Tibial nerve (tissue), 4 donors: Measurements from ENCODE around the gene MEX3D. TPM values are rescaled to one million over a fixed set of nuclear protein-coding genes. Genes with fewer than 3 reads are reported as not detected.

ENCODE experiments used
- DNase-seq, 2 donors: peaks; one replicate each; pipeline ENCODE4 v3.0.0-alpha.2; 2019; ENCODE audit warnings: low spot score in 2 of 2
- H3K27ac ChIP-seq, 4 donors: fragments of 200-600 bp; sonication (generic) in 3 of 4; one replicate each; pipeline ENCODE4 v1.5.1; 2017 to 2019; ENCODE audit warnings: mild to moderate bottlenecking in 1 of 4
- H3K27me3 ChIP-seq, 2 donors: fragments of 200-600 bp; sonication (generic) in 1 of 2; one replicate each; pipeline versions ENCODE4 v1.5.1 to v1.6.0; 2017 to 2019
- H3K36me3 ChIP-seq, 3 donors: fragments of 200-600 bp; sonication (generic); one replicate each; pipeline ENCODE4 v1.5.1; 2018 to 2019
- H3K4me1 ChIP-seq, 4 donors: fragments of 200-600 bp; sonication (generic) in 3 of 4; one replicate each; pipeline ENCODE4 v1.5.1; 2017 to 2019
- H3K4me3 ChIP-seq, 4 donors: fragments of 200-600 bp; sonication (generic) in 3 of 4; one replicate each; pipeline ENCODE4 v1.5.1; 2017 to 2019; ENCODE audit warnings: mild to moderate bottlenecking in 1 of 4, moderate library complexity in 1 of 4
- H3K9me3 ChIP-seq, 4 donors: fragments of 200-600 bp; sonication (generic) in 3 of 4; one replicate each; pipeline ENCODE4 v1.5.1; 2017 to 2019
- EP300 ChIP-seq, 2 donors: sonication (generic); formaldehyde crosslinking; IDR thresholded peaks; one replicate each; pipeline ENCODE4 v1.6.1; 2017; ENCODE audit warnings: antibody characterized with exemption in 2 of 2, mild to moderate bottlenecking in 1 of 2
- POLR2A ChIP-seq, 2 donors: fragments of 450-650 bp; IDR thresholded peaks; one replicate each; pipeline ENCODE4 v1.6.1; 2017; ENCODE audit warnings: antibody characterized with exemption in 2 of 2, mild to moderate bottlenecking in 2 of 2, moderate library complexity in 2 of 2
- WGBS, 2 donors: methylation state at CpG; one replicate each; pipeline ENCODE4 v1.1.5; 2018; 5-methylcytosine and 5-hydroxymethylcytosine counted together
- total RNA-seq, 4 donors: library from RNA; depleted of rRNA; stranded (reverse); fragments of >200 nt; gene quantifications; one replicate each; pipeline ENCODE4 v1.1.0, GENCODE V29; 2016
- TF ChIP-seq, protein P1 (sequence below), 5 experiments: fragments of 200-600 bp in 3 of 5; fragments of 450-650 bp in 2 of 5; sonication (generic) in 3 of 5; IDR thresholded peaks; one replicate each; pipeline ENCODE4 v1.5.1; 2016 to 2019; ENCODE audit warnings: antibody characterized with exemption in 5 of 5, mild to moderate bottlenecking in 3 of 5, moderate library complexity in 2 of 5

The MEX3D gene
- total RNA-seq, 4 donors from 2014 or later = 19.4 to 32.7 (median 27.4) TPM

DNA sequence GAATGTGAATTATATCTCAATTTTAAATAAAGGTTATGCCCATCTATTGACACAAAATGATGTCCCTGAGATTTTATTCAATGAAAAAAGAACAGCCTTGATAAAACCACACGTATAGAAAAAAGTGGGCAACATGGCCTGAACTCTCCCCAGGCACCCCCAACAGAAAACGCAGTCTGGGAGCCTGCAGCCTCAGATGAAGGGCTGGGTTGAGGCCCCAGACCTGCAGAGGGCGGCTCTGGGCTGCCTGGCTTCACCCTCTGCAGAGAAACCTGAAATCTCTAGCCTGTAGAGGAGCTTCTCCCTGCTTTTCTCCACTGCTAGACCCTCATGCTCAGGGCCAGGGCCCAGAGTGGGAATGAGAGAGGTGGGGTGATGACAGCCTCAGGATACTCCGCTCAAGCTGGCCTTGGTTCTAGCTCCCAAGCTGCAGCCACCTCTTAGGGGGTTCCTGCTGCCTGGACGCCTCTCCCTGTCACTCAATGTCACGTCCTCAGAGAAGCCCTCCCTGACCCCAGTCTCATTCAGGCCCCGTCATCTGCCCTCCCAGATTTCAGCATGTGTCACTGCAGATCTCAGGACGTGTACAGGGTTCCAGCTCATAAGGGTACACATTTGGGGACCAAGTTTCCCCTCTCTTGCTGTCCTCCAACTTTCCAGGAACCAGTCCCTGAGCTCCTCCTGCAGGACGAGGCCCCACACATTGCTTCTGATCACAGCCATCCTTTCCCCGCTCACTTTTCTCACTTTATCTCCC, 22.7 kb upstream of the MEX3D start:
- H3K9me3 ChIP-seq = no peaks in the 10 kb centered on the region
- no peak for DNase-seq
- H3K4me1 ChIP-seq = peaks cover 0 to 36% (median 18%) of the 10 kb centered on the region in 4 donors
- peak overlapping the region; percentile 81 to 95 (median 88) for H3K4me3 ChIP-seq
- H3K27me3 ChIP-seq = no peaks in the 10 kb centered on the region
- no peak for TF ChIP-seq POLR2A (IDR thresholded peaks at IDR 0.05)
- TF ChIP-seq, protein P1, sequence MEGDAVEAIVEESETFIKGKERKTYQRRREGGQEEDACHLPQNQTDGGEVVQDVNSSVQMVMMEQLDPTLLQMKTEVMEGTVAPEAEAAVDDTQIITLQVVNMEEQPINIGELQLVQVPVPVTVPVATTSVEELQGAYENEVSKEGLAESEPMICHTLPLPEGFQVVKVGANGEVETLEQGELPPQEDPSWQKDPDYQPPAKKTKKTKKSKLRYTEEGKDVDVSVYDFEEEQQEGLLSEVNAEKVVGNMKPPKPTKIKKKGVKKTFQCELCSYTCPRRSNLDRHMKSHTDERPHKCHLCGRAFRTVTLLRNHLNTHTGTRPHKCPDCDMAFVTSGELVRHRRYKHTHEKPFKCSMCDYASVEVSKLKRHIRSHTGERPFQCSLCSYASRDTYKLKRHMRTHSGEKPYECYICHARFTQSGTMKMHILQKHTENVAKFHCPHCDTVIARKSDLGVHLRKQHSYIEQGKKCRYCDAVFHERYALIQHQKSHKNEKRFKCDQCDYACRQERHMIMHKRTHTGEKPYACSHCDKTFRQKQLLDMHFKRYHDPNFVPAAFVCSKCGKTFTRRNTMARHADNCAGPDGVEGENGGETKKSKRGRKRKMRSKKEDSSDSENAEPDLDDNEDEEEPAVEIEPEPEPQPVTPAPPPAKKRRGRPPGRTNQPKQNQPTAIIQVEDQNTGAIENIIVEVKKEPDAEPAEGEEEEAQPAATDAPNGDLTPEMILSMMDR (IDR thresholded peaks at IDR 0.05) = no peak
- peaks cover 0 to 17% (median 0%) of the 10 kb centered on the region in 3 donors for H3K36me3 ChIP-seq
- peak overlapping the region in 3 of 4 donors; percentile 91 to 98 (median 93) for H3K27ac ChIP-seq
- 13 to 14% methylated on average over 10 of the region's 10 CpGs for WGBS, 2 donors

GRCh38 chr19:1587872-1588271, 19.7 kb upstream of the MEX3D start:
- peaks cover 0 to 27% (median 15%) of the 10 kb centered on the region in 4 donors for H3K4me1 ChIP-seq
- no peak for DNase-seq
- peaks cover 0 to 20% (median under 1%) of the 10 kb centered on the region in 3 donors for H3K36me3 ChIP-seq
- TF ChIP-seq, protein P1 (IDR thresholded peaks at IDR 0.05) = no peak
- TF ChIP-seq EP300 (IDR thresholded peaks at IDR 0.05) (no peak), POLR2A (IDR thresholded peaks at IDR 0.05) (no peak)
- H3K27me3 ChIP-seq = no peaks in the 10 kb centered on the region
- no peak overlapping the region for H3K27ac ChIP-seq
- 44 to 58% methylated on average over 9 of the region's 9 CpGs for WGBS, 2 donors
- no peaks in the 10 kb centered on the region for H3K9me3 ChIP-seq
- H3K4me3 ChIP-seq = no peak overlapping the region

DNA sequence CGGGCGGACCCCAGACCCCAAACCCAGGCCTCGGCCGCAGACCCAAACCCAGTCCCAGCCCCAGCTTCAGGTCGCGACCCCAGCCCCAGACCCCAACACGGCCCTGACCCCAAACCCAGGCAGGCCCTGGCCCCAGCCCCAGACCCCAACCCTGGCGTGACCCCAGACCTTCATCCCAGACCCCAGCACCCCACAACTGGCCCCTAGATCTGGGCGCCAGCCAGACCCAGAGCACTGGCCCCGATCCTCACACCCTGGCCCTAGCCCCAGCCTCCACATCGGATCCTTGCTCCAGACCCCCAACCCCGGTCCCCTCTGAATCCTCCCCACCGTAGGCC, 17.1 kb upstream of the MEX3D start:
- Histone ChIP-seq H3K4me3 (no peak overlapping the region), H3K4me1 (peaks cover 0 to 9% (median under 1%) of the 10 kb centered on the region in 4 donors), H3K9me3 (no peaks in the 10 kb centered on the region), H3K27me3 (no peaks in the 10 kb centered on the region), H3K27ac (no peak overlapping the region), H3K36me3 (peaks cover 0 to 47% (median 13%) of the 10 kb centered on the region in 3 donors)
- DNase-seq = no peak
- no peak for TF ChIP-seq EP300 (IDR thresholded peaks at IDR 0.05)
- 77 to 86% methylated on average over 13 of the region's 13 CpGs for WGBS, 2 donors

DNA sequence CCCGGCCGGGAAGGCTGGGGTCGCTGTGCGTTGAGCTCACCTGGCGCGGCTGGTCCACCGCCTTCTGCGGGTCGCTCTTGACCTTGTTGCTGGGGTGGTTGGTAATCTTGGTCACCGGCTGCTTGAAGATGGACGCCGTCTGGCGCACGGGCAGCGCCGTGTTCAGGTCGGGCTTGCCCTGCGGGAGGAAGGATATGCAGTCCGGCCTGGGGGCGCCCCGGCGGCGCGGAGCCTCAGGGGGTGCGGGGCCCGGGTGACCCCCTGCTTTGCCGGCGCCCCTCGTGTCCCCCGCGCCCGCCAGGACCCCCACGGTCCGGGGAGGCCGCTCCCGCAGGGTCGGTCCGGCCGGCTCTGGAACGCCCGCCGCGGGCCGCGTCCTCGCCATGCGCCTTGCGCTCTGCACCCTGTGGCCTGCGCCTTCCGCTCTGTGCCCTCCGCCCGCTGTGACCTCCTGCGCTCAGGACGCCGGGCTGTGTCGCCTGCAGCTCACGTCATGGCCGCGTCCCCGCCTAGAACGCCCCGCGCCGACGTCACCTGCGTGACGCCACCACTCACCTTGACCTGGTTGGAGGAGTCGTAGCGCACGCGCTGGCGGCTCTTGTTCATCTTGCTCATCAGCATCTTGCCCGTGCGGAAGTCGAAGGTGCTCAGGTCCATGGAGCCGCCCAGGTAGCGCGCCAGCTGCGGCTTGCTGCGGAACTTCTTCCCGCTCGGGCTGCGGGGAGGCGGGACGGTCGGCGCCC, 16.5 kb upstream of the MEX3D start:
- H3K27ac ChIP-seq = no peak overlapping the region
- TF ChIP-seq, protein P1 (IDR thresholded peaks at IDR 0.05) = no peak
- no peak for TF ChIP-seq EP300 (IDR thresholded peaks at IDR 0.05)
- no peak for TF ChIP-seq POLR2A (IDR thresholded peaks at IDR 0.05)
- H3K4me3 ChIP-seq = no peak overlapping the region
- H3K9me3 ChIP-seq = no peaks in the 10 kb centered on the region
- 85 to 92% methylated on average over 65 to 77 of the region's 87 CpGs for WGBS, 2 donors
- H3K4me1 ChIP-seq = peaks cover 0 to 4% (median 0%) of the 10 kb centered on the region in 4 donors
- H3K36me3 ChIP-seq = peaks cover 0 to 52% (median 17%) of the 10 kb centered on the region in 3 donors
- H3K27me3 ChIP-seq = no peaks in the 10 kb centered on the region
- DNase-seq = no peak

DNA sequence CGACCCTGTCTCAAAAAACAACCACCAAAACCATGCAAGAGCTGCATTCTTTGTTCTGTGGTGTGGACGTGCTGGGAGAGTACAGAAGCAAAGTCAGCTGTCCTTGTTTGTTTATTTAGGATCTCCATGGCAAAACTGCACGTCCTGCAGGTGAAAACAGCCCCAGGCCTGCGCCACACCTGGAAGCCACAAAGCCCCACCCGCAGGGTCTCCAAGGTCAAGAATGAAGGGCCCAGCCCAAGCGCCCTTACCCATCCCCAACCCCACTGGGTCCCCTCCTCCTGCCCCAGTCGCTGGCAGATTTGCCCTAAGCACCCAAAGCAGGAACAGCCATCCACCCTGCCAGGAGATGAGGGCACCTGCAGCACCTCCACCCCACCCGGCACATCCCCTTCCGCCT, 14.1 kb upstream of the MEX3D start:
- 84 to 91% methylated on average over 9 of the region's 9 CpGs for WGBS, 2 donors
- no peaks in the 10 kb centered on the region for H3K9me3 ChIP-seq
- DNase-seq = no peak

More for the DNA sequence above, 14.1 kb upstream of the MEX3D start:
- Histone ChIP-seq H3K4me1 (no peaks in the 10 kb centered on the region), H3K27ac (no peak overlapping the region), H3K4me3 (no peak overlapping the region), H3K27me3 (no peaks in the 10 kb centered on the region), H3K36me3 (peaks cover 0 to 77% (median 27%) of the 10 kb centered on the region in 3 donors)
- TF ChIP-seq POLR2A (IDR thresholded peaks at IDR 0.05) (no peak), EP300 (IDR thresholded peaks at IDR 0.05) (no peak)
- TF ChIP-seq, protein P1 (IDR thresholded peaks at IDR 0.05) = no peak
